Raji (cell line): ENCODE data around the gene HDAC5.

Experiments
- POLR2A ChIP-seq: IDR thresholded peaks from 2 replicates; pipeline ENCODE4 v1.6.1; 2011; ENCODE audit warnings: low read depth, low read length, control low read depth; ENCODE audit not compliant: insufficient read depth

Gene HDAC5

DNA sequence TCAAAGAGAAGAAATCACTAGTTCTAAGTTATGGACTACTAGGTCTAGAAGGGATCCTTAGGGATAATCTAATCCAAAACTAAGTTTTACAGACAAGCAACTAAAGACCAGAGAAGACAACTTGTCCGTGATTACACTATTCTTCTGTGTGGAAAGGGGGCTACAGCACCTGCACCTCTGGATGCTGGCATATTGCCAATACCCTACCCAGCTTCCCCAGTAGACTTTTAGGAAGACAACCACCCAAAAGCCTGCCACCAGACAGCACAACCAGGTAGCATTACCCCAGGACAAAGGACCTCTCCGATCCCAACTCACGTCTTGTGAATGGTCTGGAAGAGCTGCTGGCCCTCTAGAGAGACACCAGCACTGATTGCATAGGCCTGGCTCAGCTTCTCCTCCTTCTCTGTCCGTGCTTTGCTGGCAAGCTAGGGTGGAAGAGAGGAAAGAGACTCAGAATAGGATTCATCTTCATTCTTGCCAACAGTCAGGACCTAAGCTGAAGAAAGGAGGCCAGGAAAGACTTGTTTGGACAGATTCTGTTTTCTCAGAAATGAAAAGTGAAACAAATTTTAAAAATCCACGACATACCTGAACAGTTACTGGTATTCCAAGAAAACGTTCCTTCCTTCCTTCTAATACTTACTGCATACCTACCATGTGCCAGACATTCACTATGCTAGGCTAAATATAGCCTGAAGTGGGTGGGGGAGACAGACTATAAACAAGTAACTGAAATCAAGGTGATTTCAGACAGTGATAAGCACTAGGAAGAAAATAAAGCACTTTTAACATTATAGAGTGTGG is 83.4 kb downstream of the HDAC5 start:
- TF ChIP-seq POLR2A, result no peak

DNA sequence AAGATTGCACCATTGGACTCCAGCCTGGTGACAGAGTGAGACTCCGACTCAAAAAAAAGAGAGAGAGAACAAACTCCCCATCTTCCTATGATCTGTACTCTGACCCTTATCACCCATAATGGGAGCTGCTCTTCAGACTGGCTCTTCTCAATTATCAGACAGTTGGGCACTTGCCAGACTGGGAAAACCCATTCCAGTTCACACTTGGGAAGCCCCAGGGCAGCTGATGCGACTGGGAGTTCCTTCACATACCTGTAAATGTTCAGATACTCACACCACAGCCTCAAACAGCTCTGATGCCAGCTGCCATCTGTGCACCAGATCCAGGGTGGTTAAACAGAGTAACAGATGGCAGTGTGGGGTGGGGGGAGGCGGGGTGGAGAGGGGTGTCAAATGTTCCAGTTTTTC is 84.8 kb downstream of the HDAC5 start:
- no peak for TF ChIP-seq POLR2A

DNA sequence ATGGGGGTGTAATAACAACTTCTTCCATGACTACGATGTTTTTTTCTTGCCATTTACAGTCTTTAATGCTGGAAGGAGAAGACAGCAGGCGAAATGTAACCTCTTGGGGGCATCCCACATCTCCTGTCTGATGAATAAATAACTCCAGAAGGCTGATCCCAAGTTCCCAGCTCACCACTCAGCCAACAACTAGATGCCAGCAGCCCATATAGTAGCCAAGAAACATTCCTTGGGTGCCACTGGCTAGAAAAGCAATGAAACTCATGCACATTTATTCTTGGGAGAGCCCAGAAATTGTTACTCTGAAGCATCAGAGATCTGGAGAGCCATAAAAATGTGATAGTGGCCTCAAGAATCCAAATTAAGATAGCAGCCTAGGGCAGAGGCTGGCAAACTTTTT is 86.0 kb downstream of the HDAC5 start:
- no peak for TF ChIP-seq POLR2A

DNA sequence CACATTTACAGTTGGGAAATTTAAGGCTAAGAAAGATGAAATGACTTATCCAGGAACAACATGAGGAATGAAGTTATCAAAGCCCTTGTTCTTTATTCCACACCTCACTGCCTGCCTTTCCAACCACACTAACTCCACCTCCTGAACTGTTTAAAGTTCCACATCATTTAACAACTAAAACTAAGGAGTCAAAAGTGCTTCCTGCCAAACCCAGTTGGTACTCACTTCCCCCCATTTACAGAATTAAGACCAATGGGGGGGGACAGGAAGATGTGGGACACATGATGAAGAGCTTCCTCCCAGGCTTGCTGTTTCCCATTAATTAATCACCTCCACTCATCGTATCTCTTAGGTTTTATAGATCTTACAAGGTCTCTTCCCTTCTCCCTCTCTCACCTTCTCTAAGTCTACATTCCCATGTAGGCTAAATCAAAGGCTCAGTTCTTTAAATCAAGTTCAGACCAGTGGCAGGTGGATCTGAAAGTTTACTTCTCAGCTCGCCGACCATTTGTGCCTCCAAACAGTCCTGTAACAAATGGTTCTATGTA is 89.5 kb downstream of the HDAC5 start:
- TF ChIP-seq POLR2A, result no peak

DNA sequence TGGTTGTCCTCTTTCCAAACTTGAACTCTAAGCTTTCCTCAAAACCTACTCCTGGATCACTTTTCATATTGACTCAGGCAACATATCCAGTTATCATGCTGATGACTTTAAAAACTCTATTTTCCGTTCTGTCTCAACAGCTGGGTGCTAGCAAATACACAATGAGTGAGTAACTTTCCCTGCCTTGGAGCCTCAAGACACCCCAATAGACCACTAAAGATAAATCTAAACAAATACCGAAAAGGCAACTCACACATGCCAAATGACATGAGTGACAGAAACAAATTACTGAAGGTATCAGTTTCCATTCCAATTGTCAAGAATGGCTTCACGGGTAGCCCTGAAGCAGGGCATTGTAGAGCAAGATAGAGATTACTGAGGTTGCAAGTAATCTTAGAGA is 93.0 kb downstream of the HDAC5 start:
- TF ChIP-seq POLR2A, result no peak

DNA sequence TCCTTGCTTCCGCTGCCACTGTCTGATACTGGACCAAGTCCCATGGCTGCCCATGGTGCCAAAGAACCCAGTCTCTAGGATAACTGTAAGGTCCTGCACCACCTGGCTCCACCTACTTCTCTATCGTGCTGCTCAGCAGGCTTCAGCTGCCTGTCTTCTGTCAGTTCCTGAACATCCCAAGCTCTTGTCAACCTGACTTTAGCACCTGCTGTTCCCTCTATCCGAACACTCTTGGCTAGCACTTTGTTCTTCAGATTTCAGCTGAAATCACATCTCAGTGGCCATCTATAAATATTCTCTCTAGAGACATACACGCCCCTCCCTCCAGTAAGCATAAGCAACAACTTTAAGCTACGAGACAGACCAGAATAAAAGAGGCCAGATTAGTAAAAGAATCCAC is 93.7 kb downstream of the HDAC5 start:
- TF ChIP-seq POLR2A, result no peak
